ENCODE data around the gene NLGN1.

Gene NLGN1

GRCh38 chr3:173599673-173600072, 202.1 kb downstream of the NLGN1 start:
- Histone ChIP-seq H3K36me3 (ENCODE audit: insufficient read depth, low read length) (no peaks in the 10 kb centered on the region), H4K20me1 (ENCODE audit: insufficient read depth, low read length) (no peaks in the 10 kb centered on the region), H3K9me2 (ENCODE audit: low read depth, low read length) (no peaks in the 10 kb centered on the region), H3K27me3 (ENCODE audit: insufficient read depth, low read length) (no peaks in the 10 kb centered on the region), H3K9ac (ENCODE audit: low read length) (no peak overlapping the region), H3F3A (ENCODE audit: insufficient read depth, low read length) (no peaks in the 10 kb centered on the region), H3K9me3 (ENCODE audit: low read length) (no peaks in the 10 kb centered on the region), H2AFZ (ENCODE audit: low read length) (no peak overlapping the region), H3K4me1 (ENCODE audit: insufficient read depth, low read length, severe bottlenecking) (no peaks in the 10 kb centered on the region), H3K27ac (ENCODE audit: low read depth, low read length, poor library complexity, severe bottlenecking) (no peak overlapping the region), H3K4me2 (ENCODE audit: low read length) (no peak overlapping the region), H3K4me3 (ENCODE audit: low read depth, low read length, poor library complexity, severe bottlenecking) (no peak overlapping the region), H3K79me2 (ENCODE audit: insufficient read depth, low read length) (no peaks in the 10 kb centered on the region)
- no peak for TF ChIP-seq EZH2 (IDR thresholded peaks at IDR 0.05; ENCODE audit: borderline replicate concordance, low read length)
- TF ChIP-seq, protein P1, sequence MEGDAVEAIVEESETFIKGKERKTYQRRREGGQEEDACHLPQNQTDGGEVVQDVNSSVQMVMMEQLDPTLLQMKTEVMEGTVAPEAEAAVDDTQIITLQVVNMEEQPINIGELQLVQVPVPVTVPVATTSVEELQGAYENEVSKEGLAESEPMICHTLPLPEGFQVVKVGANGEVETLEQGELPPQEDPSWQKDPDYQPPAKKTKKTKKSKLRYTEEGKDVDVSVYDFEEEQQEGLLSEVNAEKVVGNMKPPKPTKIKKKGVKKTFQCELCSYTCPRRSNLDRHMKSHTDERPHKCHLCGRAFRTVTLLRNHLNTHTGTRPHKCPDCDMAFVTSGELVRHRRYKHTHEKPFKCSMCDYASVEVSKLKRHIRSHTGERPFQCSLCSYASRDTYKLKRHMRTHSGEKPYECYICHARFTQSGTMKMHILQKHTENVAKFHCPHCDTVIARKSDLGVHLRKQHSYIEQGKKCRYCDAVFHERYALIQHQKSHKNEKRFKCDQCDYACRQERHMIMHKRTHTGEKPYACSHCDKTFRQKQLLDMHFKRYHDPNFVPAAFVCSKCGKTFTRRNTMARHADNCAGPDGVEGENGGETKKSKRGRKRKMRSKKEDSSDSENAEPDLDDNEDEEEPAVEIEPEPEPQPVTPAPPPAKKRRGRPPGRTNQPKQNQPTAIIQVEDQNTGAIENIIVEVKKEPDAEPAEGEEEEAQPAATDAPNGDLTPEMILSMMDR (IDR thresholded peaks at IDR 0.05; ENCODE audit: low read length): no peak

- no peak overlapping the region for H3K9ac ChIP-seq (ENCODE audit: low read length)
- H3K27me3 ChIP-seq (ENCODE audit: insufficient read depth, low read length): no peaks in the 10 kb centered on the region
Measured at GRCh38 chr3:173614522-173614921, 217.0 kb downstream of the NLGN1 start.

DNA sequence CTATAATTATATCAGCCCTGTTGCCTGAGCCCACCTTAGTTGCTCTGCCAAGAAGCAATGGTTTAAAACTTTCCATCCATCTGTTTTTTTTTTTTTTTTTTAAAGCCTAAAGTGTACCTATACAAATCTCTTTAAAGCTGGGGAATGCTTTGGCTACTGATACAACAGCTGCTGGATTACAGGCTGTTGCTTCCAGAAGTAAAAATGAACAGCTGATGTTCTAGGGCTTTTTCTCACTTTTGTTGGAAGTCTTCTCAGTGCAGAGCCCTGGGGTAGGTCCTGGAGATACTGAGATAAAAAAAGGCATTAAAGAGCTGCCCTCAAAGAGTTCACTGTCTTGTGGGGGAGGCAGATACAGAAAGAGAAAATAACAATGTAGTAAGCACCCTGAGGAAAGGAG, 218.1 kb downstream of the NLGN1 start:
- no peaks in the 10 kb centered on the region for H3K9me3 ChIP-seq (ENCODE audit: low read length)
- H3K4me3 ChIP-seq (ENCODE audit: low read depth, low read length, poor library complexity, severe bottlenecking): no peak overlapping the region
- TF ChIP-seq, protein P1 (IDR thresholded peaks at IDR 0.05; ENCODE audit: low read length): no peak
- TF ChIP-seq EZH2 (IDR thresholded peaks at IDR 0.05; ENCODE audit: borderline replicate concordance, low read length): no peak
- H3K79me2 ChIP-seq (ENCODE audit: insufficient read depth, low read length): no peaks in the 10 kb centered on the region
- H4K20me1 ChIP-seq (ENCODE audit: insufficient read depth, low read length): no peaks in the 10 kb centered on the region
- no peaks in the 10 kb centered on the region for H3K9me2 ChIP-seq (ENCODE audit: low read depth, low read length)
- H3F3A ChIP-seq (ENCODE audit: insufficient read depth, low read length): no peaks in the 10 kb centered on the region
- H2AFZ ChIP-seq (ENCODE audit: low read length): no peak overlapping the region
- no peaks in the 10 kb centered on the region for H3K27me3 ChIP-seq (ENCODE audit: insufficient read depth, low read length)
- H3K36me3 ChIP-seq (ENCODE audit: insufficient read depth, low read length): no peaks in the 10 kb centered on the region
- no peaks in the 10 kb centered on the region for H3K4me1 ChIP-seq (ENCODE audit: insufficient read depth, low read length, severe bottlenecking)
- no peak overlapping the region for H3K4me2 ChIP-seq (ENCODE audit: low read length)
- H3K9ac ChIP-seq (ENCODE audit: low read length): no peak overlapping the region
- no peak overlapping the region for H3K27ac ChIP-seq (ENCODE audit: low read depth, low read length, poor library complexity, severe bottlenecking)

More at GRCh38 chr3:173614522-173614921, 217.0 kb downstream of the NLGN1 start:
- no peaks in the 10 kb centered on the region for H3K4me1 ChIP-seq (ENCODE audit: insufficient read depth, low read length, severe bottlenecking)
- no peaks in the 10 kb centered on the region for H3F3A ChIP-seq (ENCODE audit: insufficient read depth, low read length)
- no peaks in the 10 kb centered on the region for H3K36me3 ChIP-seq (ENCODE audit: insufficient read depth, low read length)
- TF ChIP-seq, protein P1 (IDR thresholded peaks at IDR 0.05; ENCODE audit: low read length): no peak
- TF ChIP-seq EZH2 (IDR thresholded peaks at IDR 0.05; ENCODE audit: borderline replicate concordance, low read length): no peak
- no peak overlapping the region for H2AFZ ChIP-seq (ENCODE audit: low read length)
- no peaks in the 10 kb centered on the region for H4K20me1 ChIP-seq (ENCODE audit: insufficient read depth, low read length)
- H3K4me3 ChIP-seq (ENCODE audit: low read depth, low read length, poor library complexity, severe bottlenecking): no peak overlapping the region
- H3K79me2 ChIP-seq (ENCODE audit: insufficient read depth, low read length): no peaks in the 10 kb centered on the region
- no peak overlapping the region for H3K4me2 ChIP-seq (ENCODE audit: low read length)
- H3K9me2 ChIP-seq (ENCODE audit: low read depth, low read length): no peaks in the 10 kb centered on the region
- no peaks in the 10 kb centered on the region for H3K9me3 ChIP-seq (ENCODE audit: low read length)
- H3K27ac ChIP-seq (ENCODE audit: low read depth, low read length, poor library complexity, severe bottlenecking): no peak overlapping the region

Measured in OCI-LY1 (cell line).